Skeletal muscle satellite cell (primary cell): ENCODE results near the gene GPR32.

Source experiments
- H3K27me3 ChIP-seq: 2 replicates; pipeline ENCODE4 v1.7.0; 2013; ENCODE audit warnings: low read length; ENCODE audit not compliant: control insufficient read depth, insufficient read depth
- H3K36me3 ChIP-seq: 2 replicates; pipeline ENCODE4 v1.7.0; 2013; ENCODE audit warnings: mild to moderate bottlenecking, control low read depth, low read length; ENCODE audit not compliant: insufficient read depth
- H3K4me1 ChIP-seq: 2 replicates; pipeline ENCODE4 v1.7.0; 2013; ENCODE audit warnings: low read length; ENCODE audit not compliant: control insufficient read depth, insufficient read depth
- H3K4me2 ChIP-seq: 2 replicates; pipeline ENCODE4 v1.7.0; 2013; ENCODE audit warnings: mild to moderate bottlenecking, low read length
- H3K4me3 ChIP-seq: 2 replicates; pipeline ENCODE4 v1.7.0; 2013; ENCODE audit warnings: low read length
- H3K9ac ChIP-seq: 2 replicates; pipeline ENCODE4 v1.7.0; 2013; ENCODE audit warnings: mild to moderate bottlenecking, low read depth, low read length, moderate library complexity
- H3K9me3 ChIP-seq: replicated peaks from 2 replicates; pipeline ENCODE4 v1.7.0; 2013; ENCODE audit warnings: mild to moderate bottlenecking, control low read depth, low read length

The GPR32 gene

DNA sequence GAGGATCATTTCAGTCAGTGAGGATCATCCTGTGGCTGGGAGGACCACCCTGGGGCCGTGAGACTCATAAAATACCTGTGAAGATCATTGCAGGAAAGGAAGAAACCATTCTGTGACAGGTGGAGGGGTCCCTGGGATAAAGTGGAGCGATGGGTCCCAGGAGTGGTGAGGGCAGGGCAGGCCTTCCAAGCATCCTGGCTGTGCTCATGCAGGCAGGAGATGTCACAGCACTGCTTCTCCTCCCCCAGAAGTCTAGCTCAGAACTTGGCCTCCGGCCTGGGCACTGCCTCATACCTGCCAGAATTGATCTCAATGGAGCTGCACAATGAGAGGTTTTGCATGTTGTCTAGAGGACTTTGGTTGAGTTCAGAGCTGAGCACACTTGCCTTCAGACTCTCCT lies 42.2 kb downstream of the GPR32 start:
- no peaks in the 10 kb centered on the region for H3K4me1 ChIP-seq
- H3K4me2 ChIP-seq = no peak overlapping the region
- no peak overlapping the region for H3K4me3 ChIP-seq
- H3K9me3 ChIP-seq = no peaks in the 10 kb centered on the region
- H3K27me3 ChIP-seq = peaks cover 7% of the 10 kb centered on the region
- no peak overlapping the region for H3K9ac ChIP-seq
- no peaks in the 10 kb centered on the region for H3K36me3 ChIP-seq

DNA sequence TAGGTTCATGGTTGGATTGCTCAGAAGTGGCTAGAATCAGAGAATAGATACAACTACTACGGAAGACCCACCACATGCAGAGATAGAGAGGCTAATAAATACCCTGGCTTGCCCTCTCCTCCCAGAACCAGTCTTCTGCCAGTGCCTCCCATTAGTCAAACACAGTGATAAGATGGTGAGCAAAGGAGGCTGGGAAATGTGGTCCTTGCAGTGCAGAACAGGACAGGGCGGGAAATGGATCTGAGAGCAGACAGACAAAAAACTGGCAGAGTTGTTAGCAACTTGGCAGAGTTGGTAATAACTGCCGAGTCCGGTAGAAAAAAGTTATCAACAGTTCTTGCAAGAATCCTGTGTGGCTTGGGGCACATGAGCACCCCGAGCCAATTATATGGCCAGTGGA lies 44.6 kb downstream of the GPR32 start:
- H3K9ac ChIP-seq = no peak overlapping the region
- no peaks in the 10 kb centered on the region for H3K9me3 ChIP-seq
- peaks cover 25% of the 10 kb centered on the region for H3K27me3 ChIP-seq
- H3K4me1 ChIP-seq = no peaks in the 10 kb centered on the region
- no peak overlapping the region for H3K4me2 ChIP-seq
- no peaks in the 10 kb centered on the region for H3K36me3 ChIP-seq
- no peak overlapping the region for H3K4me3 ChIP-seq

DNA sequence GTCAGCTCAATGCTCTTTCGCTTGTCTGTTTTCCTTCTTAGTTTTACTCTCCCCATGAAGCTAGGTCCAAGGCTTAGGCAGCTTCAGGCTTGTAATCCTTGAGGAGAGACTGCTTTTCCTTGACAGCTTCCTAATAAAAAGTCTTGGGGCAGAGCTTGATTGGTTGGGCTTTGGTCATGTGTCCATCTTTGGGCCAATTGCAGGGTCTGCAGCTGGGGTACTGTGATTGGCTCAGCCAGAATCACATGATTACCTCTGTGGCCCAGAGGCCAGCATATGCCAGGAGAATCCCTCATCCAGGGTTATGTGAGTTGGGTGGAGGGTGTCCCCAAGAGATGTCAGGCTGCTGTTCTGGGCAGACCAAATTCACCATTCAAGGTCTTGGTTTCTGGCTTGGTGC lies 45.2 kb downstream of the GPR32 start:
- Histone ChIP-seq H3K9ac (no peak overlapping the region), H3K27me3 (peaks cover 29% of the 10 kb centered on the region)

DNA sequence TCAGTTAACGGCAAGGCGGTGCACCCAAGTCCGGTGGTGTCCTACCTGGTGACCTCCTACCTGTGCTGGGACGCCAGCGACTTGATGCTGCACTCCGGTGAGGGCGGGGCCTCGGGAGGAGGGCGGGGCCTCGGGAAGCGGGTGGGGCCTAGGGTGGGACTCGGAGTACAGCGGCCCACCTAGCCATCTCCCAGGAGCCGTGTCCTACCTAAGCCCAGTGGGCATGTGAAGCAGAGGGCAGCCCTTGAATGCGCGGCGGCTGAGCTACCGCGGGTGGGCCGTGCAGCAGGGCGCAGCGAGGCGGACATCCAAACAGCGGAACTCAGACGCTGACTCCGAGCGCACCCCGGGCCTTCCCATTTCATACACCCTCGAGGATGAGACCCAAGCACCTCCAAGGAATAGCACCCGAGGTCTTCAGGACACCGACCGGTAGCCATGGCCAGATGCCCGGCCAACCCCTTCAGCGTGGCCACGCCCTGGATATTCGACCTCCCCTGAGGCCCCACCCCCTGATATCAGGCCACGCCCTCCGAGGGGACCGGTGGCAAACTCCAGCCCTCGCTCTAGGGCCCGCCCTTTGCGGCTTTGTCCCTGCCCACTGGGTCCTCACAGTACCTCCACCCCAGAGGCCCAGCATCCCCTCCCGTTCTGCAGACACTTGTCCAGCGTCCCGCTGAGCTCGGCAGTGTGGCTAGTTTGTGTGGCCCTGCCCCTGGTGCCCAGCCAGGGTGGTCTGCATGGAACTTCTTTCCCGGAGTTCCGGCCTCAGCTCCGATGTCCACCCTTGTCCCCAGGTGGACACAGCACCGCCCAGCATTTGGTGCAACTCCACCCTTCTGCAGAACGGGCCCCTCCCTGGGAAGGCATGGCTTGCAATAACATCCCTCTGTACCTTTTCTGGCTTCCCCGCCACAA lies 47.9 kb downstream of the GPR32 start:
- Histone ChIP-seq H3K36me3 (no peaks in the 10 kb centered on the region), H3K9me3 (no peaks in the 10 kb centered on the region), H3K4me1 (no peaks in the 10 kb centered on the region), H3K4me2 (peak overlapping the region; percentile 75), H3K4me3 (peak overlapping the region; percentile 55), H3K9ac (no peak overlapping the region), H3K27me3 (peaks cover 46% of the 10 kb centered on the region)

More for the DNA sequence above, 45.2 kb downstream of the GPR32 start:
- no peaks in the 10 kb centered on the region for H3K4me1 ChIP-seq
- no peaks in the 10 kb centered on the region for H3K36me3 ChIP-seq
- H3K9me3 ChIP-seq = no peaks in the 10 kb centered on the region
- no peak overlapping the region for H3K4me3 ChIP-seq
- no peak overlapping the region for H3K4me2 ChIP-seq

DNA sequence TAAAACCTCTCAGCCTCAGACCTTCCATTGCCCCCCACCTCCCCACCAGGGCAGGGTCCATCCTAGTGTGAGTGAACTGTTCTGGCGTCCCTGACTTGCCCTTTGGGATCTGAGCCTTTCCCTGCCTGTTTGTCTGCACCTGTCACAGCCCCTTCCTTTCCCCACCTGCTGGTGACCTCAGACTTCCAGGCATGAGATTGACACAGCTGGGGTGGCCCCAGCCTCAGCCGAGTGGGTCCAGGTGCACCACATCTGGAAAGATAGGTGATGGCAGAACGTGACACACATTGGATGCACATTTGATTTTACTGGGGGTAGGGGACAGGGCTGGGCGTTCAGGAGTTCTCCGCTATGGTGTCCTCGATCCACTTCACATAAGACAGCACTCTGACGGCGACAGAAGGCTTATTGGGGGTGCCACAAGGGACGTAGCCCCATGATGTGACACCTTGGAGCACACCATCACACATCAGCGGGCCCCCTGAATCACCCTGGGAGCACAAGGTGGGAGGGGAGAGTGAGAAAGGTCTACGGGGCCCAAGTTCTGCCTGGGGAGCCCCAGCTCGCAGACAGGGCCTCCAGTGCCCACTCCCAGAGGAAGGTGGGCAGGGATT lies 48.7 kb downstream of the GPR32 start:
- no peaks in the 10 kb centered on the region for H3K4me1 ChIP-seq
- peaks cover 46% of the 10 kb centered on the region for H3K27me3 ChIP-seq

DNA sequence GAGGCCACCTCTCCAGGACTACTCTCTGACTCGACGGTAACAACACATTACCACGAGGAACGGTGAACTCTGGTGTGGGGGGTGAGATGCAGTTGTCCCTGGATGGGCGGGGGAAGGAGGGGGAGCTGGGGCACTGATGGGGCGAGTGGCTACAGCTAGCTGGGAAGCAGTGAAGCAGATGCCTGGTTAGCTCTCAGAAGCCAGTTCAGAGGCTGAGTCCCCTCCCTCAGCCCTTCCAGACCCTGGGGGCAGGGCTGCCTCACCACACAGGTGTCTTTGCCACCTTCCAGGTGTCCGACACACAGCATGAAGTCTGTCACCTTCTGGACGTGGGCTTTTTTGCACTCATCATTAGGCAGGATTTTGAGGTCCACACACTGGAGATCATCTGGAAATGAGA lies 49.4 kb downstream of the GPR32 start:
- Histone ChIP-seq H3K9ac (no peak overlapping the region), H3K27me3 (peaks cover 45% of the 10 kb centered on the region), H3K9me3 (no peaks in the 10 kb centered on the region)

More for the DNA sequence above, 48.7 kb downstream of the GPR32 start:
- H3K9ac ChIP-seq = no peak overlapping the region
- H3K4me3 ChIP-seq = no peak overlapping the region
- no peaks in the 10 kb centered on the region for H3K9me3 ChIP-seq
- no peak overlapping the region for H3K4me2 ChIP-seq
- no peaks in the 10 kb centered on the region for H3K36me3 ChIP-seq

DNA sequence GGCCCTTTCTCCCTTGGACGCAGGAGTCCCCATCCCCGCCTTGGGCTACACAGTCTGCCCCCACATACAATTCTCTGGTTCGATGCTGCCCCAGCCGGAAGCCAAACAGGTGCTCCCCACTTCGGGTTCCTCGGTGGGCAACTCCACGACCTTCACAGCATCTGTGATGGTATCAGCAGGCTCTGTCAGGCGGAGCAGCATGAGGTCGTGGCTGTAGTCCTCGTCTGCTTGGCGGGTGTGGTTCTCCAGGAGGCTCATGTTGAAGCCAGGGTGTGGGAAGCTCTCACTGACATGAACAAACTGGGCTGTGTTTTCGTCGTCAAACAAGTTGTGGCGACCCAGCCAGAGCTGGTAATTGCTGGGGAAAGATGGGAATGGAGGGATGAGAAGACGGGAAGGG lies 49.8 kb downstream of the GPR32 start:
- H3K9ac ChIP-seq = no peak overlapping the region
- H3K4me3 ChIP-seq = no peak overlapping the region
- no peak overlapping the region for H3K4me2 ChIP-seq
- H3K36me3 ChIP-seq = no peaks in the 10 kb centered on the region
- no peaks in the 10 kb centered on the region for H3K4me1 ChIP-seq
- H3K27me3 ChIP-seq = peaks cover 40% of the 10 kb centered on the region
- no peaks in the 10 kb centered on the region for H3K9me3 ChIP-seq

More for the DNA sequence above, 49.4 kb downstream of the GPR32 start:
- Histone ChIP-seq H3K4me2 (no peak overlapping the region), H3K36me3 (no peaks in the 10 kb centered on the region), H3K4me3 (no peak overlapping the region), H3K4me1 (no peaks in the 10 kb centered on the region)

DNA sequence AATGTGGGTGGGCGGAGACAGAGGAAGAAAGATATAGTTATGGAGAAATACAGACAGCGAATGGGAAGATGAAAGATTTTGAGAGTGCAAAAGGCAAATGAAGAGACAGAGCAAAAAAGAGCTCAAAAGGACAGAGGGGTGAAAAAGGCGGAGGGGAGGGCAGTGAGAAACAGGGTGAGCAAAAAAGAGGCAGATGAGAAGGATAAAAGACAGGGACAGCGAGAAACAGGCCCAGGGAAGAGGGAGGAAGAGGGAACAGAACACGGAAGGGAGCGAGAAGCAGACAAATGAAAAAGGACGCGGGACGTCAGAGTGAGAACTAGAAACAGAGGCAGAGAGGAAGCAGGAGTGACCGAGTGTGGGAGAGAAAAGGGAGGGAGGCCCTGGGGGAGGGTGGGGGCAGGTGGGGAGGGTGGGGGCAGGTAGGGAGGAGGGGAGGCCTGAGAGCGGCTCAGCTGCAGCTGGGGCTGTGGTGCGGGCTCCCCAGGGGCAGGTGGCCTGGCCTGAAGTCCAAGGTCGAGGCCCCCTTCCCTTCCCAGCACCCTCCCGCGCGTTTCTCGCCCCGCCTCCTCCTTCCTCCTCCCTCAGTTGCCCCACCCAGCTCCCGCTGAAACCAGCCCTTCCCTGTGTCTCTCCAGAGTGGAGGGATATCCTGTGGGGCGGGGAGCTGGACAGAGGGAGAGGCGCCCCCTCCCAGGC lies 50.4 kb downstream of the GPR32 start:
- Histone ChIP-seq H3K27me3 (peaks cover 38% of the 10 kb centered on the region), H3K4me3 (no peak overlapping the region)

DNA sequence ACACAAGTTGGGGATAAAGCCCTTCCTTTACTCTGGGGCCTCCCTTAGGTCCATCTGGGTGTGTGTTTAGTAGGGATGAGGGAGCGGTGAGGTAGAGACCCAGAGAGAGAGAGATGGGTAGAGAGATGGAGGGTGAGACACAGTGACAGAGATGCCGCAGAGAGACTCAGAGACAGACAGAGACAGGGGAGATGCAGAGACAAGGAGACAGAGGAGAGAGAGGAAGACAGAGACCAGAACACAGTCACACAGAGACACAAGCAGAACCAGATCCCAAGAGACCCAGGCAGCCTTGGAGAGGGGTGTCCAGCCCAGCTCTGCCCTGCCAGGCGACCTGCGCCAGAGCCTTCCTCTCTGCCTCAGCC lies 51.0 kb downstream of the GPR32 start:
- Histone ChIP-seq H3K4me1 (no peaks in the 10 kb centered on the region), H3K4me3 (no peak overlapping the region), H3K9me3 (no peaks in the 10 kb centered on the region), H3K27me3 (peaks cover 38% of the 10 kb centered on the region), H3K9ac (no peak overlapping the region), H3K36me3 (no peaks in the 10 kb centered on the region), H3K4me2 (no peak overlapping the region)

More for the DNA sequence above, 50.4 kb downstream of the GPR32 start:
- no peak overlapping the region for H3K4me2 ChIP-seq
- H3K9ac ChIP-seq = no peak overlapping the region
- no peaks in the 10 kb centered on the region for H3K4me1 ChIP-seq
- H3K36me3 ChIP-seq = no peaks in the 10 kb centered on the region
- H3K9me3 ChIP-seq = no peaks in the 10 kb centered on the region
